ENCODE data around the gene AXIN1. TPM values are rescaled to one million over a fixed set of nuclear protein-coding genes. Genes with fewer than 3 reads are reported as not detected.
A peak's percentile ranks its signal among the peaks of the same experiment; 100 is the strongest.
"Not testable (repeated sequence)": the region's sequence is repeated elsewhere in the genome, so short reads cannot be mapped to it uniquely, and the experiment has no call there.

AXIN1 gene
- total and polyA plus RNA-seq, 2 donors = 20.0 to 24.1 TPM

DNA sequence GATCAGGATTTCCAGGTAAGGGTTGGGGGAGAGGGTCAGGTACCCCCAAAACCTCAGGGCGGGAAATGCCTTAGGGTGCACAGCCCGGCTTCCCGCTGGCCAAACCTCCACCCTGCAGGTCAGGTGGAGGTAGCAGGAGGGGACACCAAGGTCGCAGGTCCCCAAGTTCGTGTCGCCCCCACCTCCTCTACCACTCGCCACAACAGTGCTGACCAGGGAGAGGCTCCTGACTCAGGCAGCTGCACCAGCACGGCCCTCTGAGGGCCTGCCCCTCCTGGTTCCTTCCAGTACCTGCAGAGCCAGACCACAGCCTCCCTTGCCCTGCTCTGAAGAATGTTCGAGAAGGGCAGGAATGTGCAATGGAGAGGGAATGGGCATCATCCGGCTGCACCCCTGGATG, 14.0 kb upstream of the AXIN1 start:
- Histone ChIP-seq H3K9me3 (ENCODE audit: control insufficient read depth in 2 of 2, insufficient read depth in 1 of 2, low read length in 1 of 2) (no peaks in the 10 kb centered on the region), H3K27ac (ENCODE audit: low read depth in 1 of 2, low read length in 1 of 2) (no peak overlapping the region), H3K4me1 (ENCODE audit: control insufficient read depth in 2 of 2, insufficient read depth in 2 of 2, low read length in 2 of 2) (peaks cover 3 to 21% of the 10 kb centered on the region in 2 donors), H3K27me3 (ENCODE audit: control insufficient read depth in 2 of 2, insufficient read depth in 1 of 2, low read length in 1 of 2) (peaks cover 0 to 27% of the 10 kb centered on the region in 2 donors), H3K36me3 (ENCODE audit: control insufficient read depth in 2 of 2, insufficient read depth in 2 of 2, low read length in 1 of 2) (peaks cover 32 to 35% of the 10 kb centered on the region in 2 donors), H3K4me3 (ENCODE audit: low read length in 2 of 2) (no peak overlapping the region)
- 96% methylated on average over 10 of the region's 10 CpGs for WGBS
- DNase-seq (ENCODE audit: low read depth in 6 of 9, low spot score in 9 of 9) = no peak

DNA sequence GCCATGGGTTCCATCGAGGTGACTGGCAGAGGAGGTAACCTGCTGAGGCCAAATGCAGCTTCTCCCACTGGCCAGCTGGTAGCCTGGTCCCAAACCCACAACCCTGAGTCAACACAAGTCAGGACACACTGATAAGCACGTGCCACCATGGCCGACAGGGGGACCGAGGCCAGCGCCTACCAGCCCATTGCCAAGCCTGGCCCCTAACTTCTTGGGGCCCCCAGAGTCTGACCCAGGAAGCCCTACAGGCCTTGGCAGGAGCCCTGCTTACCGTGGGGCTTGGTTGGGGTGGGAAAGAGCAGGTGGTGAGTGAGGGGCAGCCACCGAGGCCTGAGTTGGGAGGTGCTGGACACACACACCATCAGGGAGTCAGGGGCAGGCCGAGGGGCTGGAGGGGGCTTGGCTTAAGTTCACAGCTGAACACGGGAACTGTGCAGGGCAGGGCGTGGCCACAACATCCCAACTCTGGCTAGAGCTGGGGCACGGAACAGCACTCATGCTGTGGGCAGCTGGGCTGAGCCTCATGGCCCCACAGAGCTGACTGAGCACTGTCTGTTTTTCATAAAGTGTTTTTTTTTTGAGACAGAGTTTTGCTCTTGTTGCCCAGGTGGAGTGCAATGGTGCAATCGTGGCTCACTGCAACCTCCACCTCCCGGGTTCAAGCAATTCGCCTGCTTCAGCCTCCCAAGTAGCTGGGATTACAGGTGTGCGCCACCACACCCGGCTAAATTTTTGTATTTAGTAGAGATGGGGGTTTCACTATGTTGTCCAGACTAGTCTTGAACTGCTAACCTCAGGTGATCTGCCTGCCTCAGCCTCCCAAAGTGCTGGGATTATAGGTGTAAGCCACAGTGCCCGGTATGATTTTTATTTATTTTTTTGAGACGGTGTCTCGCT, 12.3 kb upstream of the AXIN1 start:
- Histone ChIP-seq H3K27me3 (ENCODE audit: control insufficient read depth in 2 of 2, insufficient read depth in 1 of 2, low read length in 1 of 2) (peaks cover 0 to 27% of the 10 kb centered on the region in 2 donors), H3K4me3 (ENCODE audit: low read length in 2 of 2) (no peak overlapping the region), H3K9me3 (ENCODE audit: control insufficient read depth in 2 of 2, insufficient read depth in 1 of 2, low read length in 1 of 2) (no peaks in the 10 kb centered on the region), H3K36me3 (ENCODE audit: control insufficient read depth in 2 of 2, insufficient read depth in 2 of 2, low read length in 1 of 2) (peaks cover 32 to 33% of the 10 kb centered on the region in 2 donors), H3K4me1 (ENCODE audit: control insufficient read depth in 2 of 2, insufficient read depth in 2 of 2, low read length in 2 of 2) (peaks cover 0 to 9% of the 10 kb centered on the region in 2 donors), H3K27ac (ENCODE audit: low read depth in 1 of 2, low read length in 1 of 2) (no peak overlapping the region)
- no peak for DNase-seq (ENCODE audit: low read depth in 6 of 9, low spot score in 9 of 9)
- 74% methylated on average over 19 of the region's 19 CpGs for WGBS

DNA sequence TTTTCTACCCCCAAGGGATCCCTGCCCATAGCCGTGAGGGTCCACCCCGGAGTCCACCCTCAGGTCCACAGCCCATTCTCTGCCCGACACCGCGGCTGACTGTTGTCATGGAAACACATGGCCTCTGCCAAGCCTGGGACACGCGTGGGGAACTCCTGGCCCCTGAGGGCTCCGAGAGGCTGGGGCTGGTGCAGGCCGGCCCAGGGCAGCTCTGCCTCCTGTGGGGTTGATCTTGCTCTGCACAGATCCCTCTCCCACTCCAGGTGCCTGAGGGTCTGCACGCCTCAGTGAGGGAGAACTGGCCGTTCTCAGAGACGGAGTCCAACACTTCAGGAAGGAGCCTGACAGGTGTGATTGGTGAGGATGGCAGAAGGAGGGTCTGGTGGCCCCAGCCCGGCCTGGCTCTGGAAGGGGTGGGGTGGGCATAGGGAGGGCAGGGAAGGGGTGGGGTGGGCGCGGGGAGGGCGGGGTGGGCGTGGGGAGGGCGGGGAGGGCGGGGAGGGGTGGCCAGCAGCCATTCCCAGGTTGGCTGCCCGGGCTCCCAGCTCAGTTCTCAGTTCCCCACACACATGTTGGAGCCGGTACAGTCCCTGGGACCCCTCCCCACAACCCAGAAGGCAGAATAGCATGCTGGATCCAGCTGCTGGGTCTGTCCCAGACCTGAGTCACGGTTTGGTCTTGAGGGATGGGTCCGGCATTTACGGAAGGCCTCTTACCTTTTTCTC, 11.4 kb upstream of the AXIN1 start:
- WGBS = 57% methylated on average over 24 of the region's 24 CpGs
- Histone ChIP-seq H3K36me3 (ENCODE audit: control insufficient read depth in 2 of 2, insufficient read depth in 2 of 2, low read length in 1 of 2) (peaks cover 25 to 28% of the 10 kb centered on the region in 2 donors), H3K4me1 (ENCODE audit: control insufficient read depth in 2 of 2, insufficient read depth in 2 of 2, low read length in 2 of 2) (peaks cover 0 to 2% of the 10 kb centered on the region in 2 donors), H3K27me3 (ENCODE audit: control insufficient read depth in 2 of 2, insufficient read depth in 1 of 2, low read length in 1 of 2) (peaks cover 0 to 27% of the 10 kb centered on the region in 2 donors), H3K9me3 (ENCODE audit: control insufficient read depth in 2 of 2, insufficient read depth in 1 of 2, low read length in 1 of 2) (no peaks in the 10 kb centered on the region), H3K27ac (ENCODE audit: low read depth in 1 of 2, low read length in 1 of 2) (no peak overlapping the region), H3K4me3 (ENCODE audit: low read length in 2 of 2) (no peak overlapping the region)
- no peak for DNase-seq (ENCODE audit: low read depth in 6 of 9, low spot score in 9 of 9)

DNA sequence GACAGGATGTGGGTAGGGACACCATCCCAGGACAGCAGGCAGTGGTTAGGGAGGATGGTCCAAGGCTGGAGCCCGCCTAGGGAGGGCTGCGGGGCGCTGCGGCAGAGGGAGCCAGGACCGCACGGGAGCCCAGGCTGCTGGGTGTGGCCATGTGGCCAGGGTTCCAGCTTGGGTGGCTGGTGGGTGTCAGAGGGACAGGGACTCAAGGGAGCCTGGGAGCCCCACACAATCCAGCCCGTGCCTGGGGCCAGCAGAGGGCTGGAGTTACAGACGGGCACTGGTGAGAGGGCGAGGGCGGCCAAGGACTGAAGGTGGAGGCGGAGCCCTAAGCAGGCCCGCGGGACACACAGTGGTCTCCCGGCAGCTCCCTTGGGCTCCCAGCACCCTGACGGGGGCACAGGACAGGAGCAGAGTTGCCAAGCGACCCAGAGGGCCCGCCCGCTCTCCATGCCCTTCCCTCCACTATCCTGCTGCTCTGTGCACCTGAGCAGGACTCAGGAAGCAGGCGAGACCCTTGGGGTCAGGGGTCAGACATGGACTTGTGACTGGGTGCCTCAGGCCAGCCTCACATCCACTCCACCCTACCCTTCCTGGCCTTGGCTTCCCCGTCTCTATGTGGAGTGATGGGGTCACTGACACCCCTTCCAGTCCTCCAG, 10.7 kb upstream of the AXIN1 start:
- H3K4me3 ChIP-seq (ENCODE audit: low read length in 2 of 2) = no peak overlapping the region
- H3K9me3 ChIP-seq (ENCODE audit: control insufficient read depth in 2 of 2, insufficient read depth in 1 of 2, low read length in 1 of 2) = no peaks in the 10 kb centered on the region
- WGBS = 84% methylated on average over 20 of the region's 20 CpGs
- H3K4me1 ChIP-seq (ENCODE audit: control insufficient read depth in 2 of 2, insufficient read depth in 2 of 2, low read length in 2 of 2) = peaks cover 0 to 2% of the 10 kb centered on the region in 2 donors
- peaks cover 0 to 27% of the 10 kb centered on the region in 2 donors for H3K27me3 ChIP-seq (ENCODE audit: control insufficient read depth in 2 of 2, insufficient read depth in 1 of 2, low read length in 1 of 2)
- H3K27ac ChIP-seq (ENCODE audit: low read depth in 1 of 2, low read length in 1 of 2) = no peak overlapping the region
- H3K36me3 ChIP-seq (ENCODE audit: control insufficient read depth in 2 of 2, insufficient read depth in 2 of 2, low read length in 1 of 2) = peaks cover 18 to 21% of the 10 kb centered on the region in 2 donors
- DNase-seq (ENCODE audit: low read depth in 6 of 9, low spot score in 9 of 9) = no peak

DNA sequence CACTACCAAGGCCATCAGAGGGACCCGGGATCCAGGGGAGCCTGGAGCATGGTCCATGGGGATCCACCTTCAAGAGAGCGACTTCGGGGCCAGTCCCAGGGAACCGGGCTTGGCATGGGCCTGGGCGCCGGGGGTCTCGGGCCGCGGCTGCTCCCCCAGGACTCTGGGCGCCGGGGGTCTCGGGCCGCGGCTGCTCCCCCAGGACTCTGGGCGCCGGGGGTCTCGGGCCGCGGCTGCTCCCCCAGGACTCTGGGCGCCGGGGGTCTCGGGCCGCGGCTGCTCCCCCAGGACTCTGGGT, 10.1 kb upstream of the AXIN1 start:
- Histone ChIP-seq H3K27me3 (ENCODE audit: control insufficient read depth in 2 of 2, insufficient read depth in 1 of 2, low read length in 1 of 2) (peaks cover 0 to 27% of the 10 kb centered on the region in 2 donors), H3K36me3 (ENCODE audit: control insufficient read depth in 2 of 2, insufficient read depth in 2 of 2, low read length in 1 of 2) (peaks cover 13 to 15% of the 10 kb centered on the region in 2 donors)
- not testable (repeated sequence) for H3K4me1 ChIP-seq (ENCODE audit: control insufficient read depth in 2 of 2, insufficient read depth in 2 of 2, low read length in 2 of 2); H3K27ac ChIP-seq (ENCODE audit: low read depth in 1 of 2, low read length in 1 of 2); H3K9me3 ChIP-seq (ENCODE audit: control insufficient read depth in 2 of 2, insufficient read depth in 1 of 2, low read length in 1 of 2); DNase-seq (ENCODE audit: low read depth in 6 of 9, low spot score in 9 of 9); H3K4me3 ChIP-seq (ENCODE audit: low read length in 2 of 2)
- 90% methylated on average over 16 of the region's 24 CpGs for WGBS

DNA sequence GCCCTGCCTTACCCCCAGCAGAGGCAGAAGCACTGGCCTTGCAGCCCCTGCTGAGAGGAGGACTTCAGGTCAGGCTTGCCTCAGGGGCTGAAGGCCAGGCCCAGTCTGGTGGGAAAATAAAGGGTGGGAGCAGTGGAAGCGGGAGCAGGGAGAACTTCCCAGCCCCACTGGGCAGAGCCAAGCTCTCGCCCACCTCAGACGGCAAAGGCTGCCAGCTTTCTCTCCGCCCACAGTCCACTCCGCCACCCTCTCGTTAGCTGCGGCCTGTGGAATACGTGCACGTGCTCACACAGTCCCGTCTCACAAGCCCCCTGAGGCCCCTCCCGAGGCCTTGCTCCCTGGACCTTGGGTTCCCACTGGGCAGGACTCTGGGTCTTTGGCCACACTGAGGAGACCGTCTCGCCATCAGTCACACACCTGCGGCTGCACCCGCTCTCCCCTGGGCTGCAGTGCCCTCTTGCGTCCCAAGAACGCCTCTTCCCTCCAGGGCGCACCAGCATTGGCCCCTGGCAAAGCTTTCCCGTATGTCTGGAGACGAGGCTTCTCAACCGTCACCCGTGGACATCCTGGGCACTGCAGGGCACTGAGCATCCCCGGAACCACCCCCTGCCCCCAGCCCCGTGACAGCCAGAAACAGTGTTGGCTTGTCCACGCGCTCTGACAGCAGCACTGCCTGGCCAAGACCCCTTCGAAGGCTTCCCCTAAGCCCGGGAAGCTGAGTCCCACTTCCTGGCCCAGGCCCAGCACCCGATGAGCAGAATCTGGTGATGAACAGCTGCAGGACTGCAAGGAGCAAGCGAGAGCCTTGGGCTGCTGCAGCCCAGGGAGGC, 9.6 kb upstream of the AXIN1 start:
- H3K4me3 ChIP-seq (ENCODE audit: low read length in 2 of 2) = no peak overlapping the region
- H3K36me3 ChIP-seq (ENCODE audit: control insufficient read depth in 2 of 2, insufficient read depth in 2 of 2, low read length in 1 of 2) = peaks cover 7 to 9% of the 10 kb centered on the region in 2 donors
- peak in 6 of 9 donors; percentile 42 to 76 (median 52) for DNase-seq (ENCODE audit: low read depth in 6 of 9, low spot score in 9 of 9)

DNA sequence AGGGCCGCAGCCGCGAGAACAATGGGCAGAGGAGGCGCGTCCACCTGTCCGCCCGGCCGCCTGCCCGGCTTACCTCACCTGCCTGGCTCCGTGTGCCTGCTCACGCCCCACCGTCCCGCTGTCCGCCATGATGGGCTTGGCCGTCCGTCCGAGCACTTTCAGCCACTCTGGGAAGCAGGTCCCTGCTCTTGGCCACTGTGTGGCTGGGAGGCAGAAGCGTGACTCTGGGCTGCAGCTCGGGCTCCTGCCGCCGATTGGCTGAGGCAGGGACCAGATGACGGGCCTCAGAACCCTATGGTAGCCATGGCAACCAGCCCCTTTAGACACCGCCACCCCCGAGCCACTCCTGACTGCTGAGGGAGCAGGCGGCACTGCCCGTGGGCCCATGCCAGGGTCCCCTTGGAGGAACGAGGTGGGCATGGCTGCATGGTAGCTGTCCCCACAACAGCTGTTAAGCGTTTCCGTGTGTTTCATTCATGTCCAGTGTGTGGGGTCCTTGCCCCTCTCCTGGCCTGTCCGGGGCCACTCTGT, 8.9 kb upstream of the AXIN1 start:
- Histone ChIP-seq H3K27me3 (ENCODE audit: control insufficient read depth in 2 of 2, insufficient read depth in 1 of 2, low read length in 1 of 2) (peaks cover 0 to 27% of the 10 kb centered on the region in 2 donors), H3K36me3 (ENCODE audit: control insufficient read depth in 2 of 2, insufficient read depth in 2 of 2, low read length in 1 of 2) (peaks cover 2% of the 10 kb centered on the region in 2 donors), H3K27ac (ENCODE audit: low read depth in 1 of 2, low read length in 1 of 2) (no peak overlapping the region), H3K4me1 (ENCODE audit: control insufficient read depth in 2 of 2, insufficient read depth in 2 of 2, low read length in 2 of 2) (peaks cover 0 to 2% of the 10 kb centered on the region in 2 donors), H3K4me3 (ENCODE audit: low read length in 2 of 2) (no peak overlapping the region), H3K9me3 (ENCODE audit: control insufficient read depth in 2 of 2, insufficient read depth in 1 of 2, low read length in 1 of 2) (no peaks in the 10 kb centered on the region)
- DNase-seq (ENCODE audit: low read depth in 6 of 9, low spot score in 9 of 9) = no peak
- WGBS = 96% methylated on average over 30 of the region's 30 CpGs

More for the DNA sequence above, 9.6 kb upstream of the AXIN1 start:
- peaks cover 0 to 27% of the 10 kb centered on the region in 2 donors for H3K27me3 ChIP-seq (ENCODE audit: control insufficient read depth in 2 of 2, insufficient read depth in 1 of 2, low read length in 1 of 2)
- WGBS = 36% methylated on average over 30 of the region's 30 CpGs
- peaks cover 0 to 2% of the 10 kb centered on the region in 2 donors for H3K4me1 ChIP-seq (ENCODE audit: control insufficient read depth in 2 of 2, insufficient read depth in 2 of 2, low read length in 2 of 2)
- H3K27ac ChIP-seq (ENCODE audit: low read depth in 1 of 2, low read length in 1 of 2) = no peak overlapping the region
- no peaks in the 10 kb centered on the region for H3K9me3 ChIP-seq (ENCODE audit: control insufficient read depth in 2 of 2, insufficient read depth in 1 of 2, low read length in 1 of 2)

DNA sequence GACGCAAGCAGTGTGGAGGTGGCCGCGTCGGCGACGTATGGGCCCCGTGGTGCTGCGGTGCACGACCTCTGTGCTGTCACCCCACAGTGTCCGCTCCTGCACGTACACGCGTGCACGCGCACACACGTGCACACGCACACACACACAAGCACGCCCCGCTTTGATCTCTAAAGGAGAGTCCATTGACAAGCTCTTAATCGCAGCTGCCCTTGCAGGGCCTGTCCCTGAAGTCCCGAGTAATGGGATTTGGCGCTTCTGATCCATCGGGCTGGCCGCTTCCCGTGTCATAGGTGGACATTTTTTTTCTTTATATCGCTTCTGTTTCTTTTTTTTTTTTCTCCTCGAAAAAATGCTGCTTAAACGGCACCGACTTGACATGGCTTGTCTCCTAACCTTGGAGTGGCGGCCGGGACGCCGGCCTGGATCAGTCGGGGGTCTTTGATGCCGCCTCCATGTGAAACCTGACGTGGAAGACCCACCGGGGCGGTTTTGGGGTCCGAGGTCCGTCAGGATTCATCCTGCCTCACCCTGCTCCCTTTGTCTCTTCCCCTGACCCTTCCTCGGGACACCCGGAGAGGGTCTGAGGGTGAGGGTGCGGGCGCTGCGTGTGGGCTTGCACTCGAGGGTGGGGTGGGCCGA, 8.3 kb upstream of the AXIN1 start:
- Histone ChIP-seq H3K4me3 (ENCODE audit: low read length in 2 of 2) (no peak overlapping the region), H3K27ac (ENCODE audit: low read depth in 1 of 2, low read length in 1 of 2) (no peak overlapping the region), H3K36me3 (ENCODE audit: control insufficient read depth in 2 of 2, insufficient read depth in 2 of 2, low read length in 1 of 2) (no peaks in the 10 kb centered on the region), H3K9me3 (ENCODE audit: control insufficient read depth in 2 of 2, insufficient read depth in 1 of 2, low read length in 1 of 2) (no peaks in the 10 kb centered on the region), H3K4me1 (ENCODE audit: control insufficient read depth in 2 of 2, insufficient read depth in 2 of 2, low read length in 2 of 2) (peaks cover 0 to 2% of the 10 kb centered on the region in 2 donors), H3K27me3 (ENCODE audit: control insufficient read depth in 2 of 2, insufficient read depth in 1 of 2, low read length in 1 of 2) (peaks cover 0 to 27% of the 10 kb centered on the region in 2 donors)
- no peak for DNase-seq (ENCODE audit: low read depth in 6 of 9, low spot score in 9 of 9)
- WGBS = 96% methylated on average over 47 of the region's 47 CpGs

Data from thymus (tissue), 11 donors.